ENCODE results near the gene NBPF4. TPM values are rescaled to one million over a fixed set of nuclear protein-coding genes. Genes with fewer than 3 reads are reported as not detected.
"Not testable (repeated sequence)": the region's sequence is repeated elsewhere in the genome, so short reads cannot be mapped to it uniquely, and the experiment has no call there.

The NBPF4 gene
- polyA plus RNA-seq, 1 donor = not detected

DNA sequence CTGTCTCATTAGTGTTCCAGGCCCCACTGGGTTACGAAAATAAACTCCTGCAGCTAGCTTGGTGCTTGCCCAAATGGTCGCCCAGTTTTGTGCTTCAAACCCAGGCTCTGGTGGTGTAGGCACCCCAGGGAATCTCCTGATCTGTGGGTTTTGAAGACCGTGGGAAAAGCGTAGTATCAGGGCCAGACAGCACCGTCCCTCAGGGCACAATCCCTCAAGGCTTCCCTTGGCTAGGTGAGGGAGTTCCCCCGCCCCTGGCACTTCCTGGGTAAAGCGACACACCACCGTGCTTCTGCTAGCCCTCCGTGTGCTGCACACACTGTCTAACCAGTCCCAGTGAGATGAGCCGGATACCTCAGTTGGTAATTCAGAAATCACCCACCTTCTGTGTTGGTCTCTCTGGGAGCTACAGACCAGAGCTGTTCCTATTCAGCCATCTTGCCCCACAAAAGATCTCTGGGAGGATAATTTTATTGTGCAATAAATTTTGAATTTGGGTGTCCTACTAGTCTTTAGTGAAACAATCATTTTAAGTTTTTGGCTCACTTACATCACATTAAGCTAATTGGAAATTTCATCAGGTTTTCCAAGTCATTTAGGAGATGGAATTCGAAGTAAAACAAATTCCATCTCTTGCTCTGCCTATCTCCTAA is 34.3 kb downstream of the NBPF4 start:
- no peaks in the 10 kb centered on the region for H3K9me3 ChIP-seq (ENCODE audit: control insufficient read depth, low read depth, low read length)
- no peaks in the 10 kb centered on the region for H3K36me3 ChIP-seq (ENCODE audit: control insufficient read depth, insufficient read depth, low read length)
- WGBS (ENCODE audit: insufficient coverage, low lambda C conversion rate) = no CpG with 5 or more reads among the region's 11 CpGs
- no peaks in the 10 kb centered on the region for H3K4me1 ChIP-seq (ENCODE audit: control insufficient read depth, insufficient read depth, low read length)
- H3K27me3 ChIP-seq (ENCODE audit: control insufficient read depth, insufficient read depth, low read length) = peaks cover 10% of the 10 kb centered on the region
- no peak overlapping the region for H3K4me3 ChIP-seq (ENCODE audit: low read length)
- no peak for DNase-seq
- H3K27ac ChIP-seq (ENCODE audit: low read length) = no peak overlapping the region

- H3K9me3 ChIP-seq (ENCODE audit: control insufficient read depth, low read depth, low read length) = no peaks in the 10 kb centered on the region
- H3K36me3 ChIP-seq (ENCODE audit: control insufficient read depth, insufficient read depth, low read length) = no peaks in the 10 kb centered on the region
- H3K27me3 ChIP-seq (ENCODE audit: control insufficient read depth, insufficient read depth, low read length) = peaks cover 10% of the 10 kb centered on the region
- no CpG with 5 or more reads among the region's 11 CpGs for whole genome bisulfite sequencing (ENCODE audit: insufficient coverage, low lambda C conversion rate)
- H3K4me3 ChIP-seq (ENCODE audit: low read length) = no peak overlapping the region
- no peaks in the 10 kb centered on the region for H3K4me1 ChIP-seq (ENCODE audit: control insufficient read depth, insufficient read depth, low read length)
- no peak for DNase-seq
- no peak overlapping the region for H3K27ac ChIP-seq (ENCODE audit: low read length)
Measured at GRCh38 chr1:108208724-108209446, 35.0 kb downstream of the NBPF4 start.

- WGBS (ENCODE audit: insufficient coverage, low lambda C conversion rate) = no CpG with 5 or more reads among the region's 3 CpGs
- H3K9me3 ChIP-seq (ENCODE audit: control insufficient read depth, low read depth, low read length); H3K27me3 ChIP-seq (ENCODE audit: control insufficient read depth, insufficient read depth, low read length); H3K36me3 ChIP-seq (ENCODE audit: control insufficient read depth, insufficient read depth, low read length); H3K4me1 ChIP-seq (ENCODE audit: control insufficient read depth, insufficient read depth, low read length); H3K4me3 ChIP-seq (ENCODE audit: low read length); DNase-seq; H3K27ac ChIP-seq (ENCODE audit: low read length): not testable (repeated sequence)
Measured at GRCh38 chr1:108203582-108203981, 40.3 kb downstream of the NBPF4 start.

GRCh38 chr1:108201687-108202086 is 42.2 kb downstream of the NBPF4 start:
- 83% methylated on average over 2 of the region's 5 CpGs for WGBS (ENCODE audit: insufficient coverage, low lambda C conversion rate)
- Histone ChIP-seq H3K27me3 (ENCODE audit: control insufficient read depth, insufficient read depth, low read length) (no peaks in the 10 kb centered on the region), H3K4me1 (ENCODE audit: control insufficient read depth, insufficient read depth, low read length) (peaks cover 4% of the 10 kb centered on the region)

DNA sequence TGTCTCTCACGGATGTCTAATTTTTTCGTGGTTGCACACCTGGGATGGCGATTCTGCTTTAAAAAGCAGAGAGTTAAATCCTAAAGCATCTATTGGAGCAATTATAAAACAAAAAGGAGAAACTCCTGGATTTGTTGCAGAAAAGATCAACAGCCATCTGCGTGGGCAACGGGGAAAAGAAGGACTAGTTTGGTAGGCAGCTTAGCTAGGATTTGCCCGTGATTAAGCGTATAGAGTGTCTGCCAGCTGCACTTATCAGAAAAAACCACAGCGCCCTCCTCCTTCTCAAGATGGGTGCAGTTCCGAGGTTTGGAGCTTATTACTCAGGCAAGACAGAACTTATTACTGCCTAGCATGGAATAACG is 43.2 kb downstream of the NBPF4 start:
- H3K9me3 ChIP-seq (ENCODE audit: control insufficient read depth, low read depth, low read length) = peaks cover 3% of the 10 kb centered on the region
- peak overlapping the region; percentile 83 for H3K4me3 ChIP-seq (ENCODE audit: low read length)
- peak; percentile 14 to 62 for DNase-seq
- no CpG with 5 or more reads among the region's 10 CpGs for WGBS (ENCODE audit: insufficient coverage, low lambda C conversion rate)
- peaks cover 4% of the 10 kb centered on the region for H3K4me1 ChIP-seq (ENCODE audit: control insufficient read depth, insufficient read depth, low read length)
- H3K27me3 ChIP-seq (ENCODE audit: control insufficient read depth, insufficient read depth, low read length) = no peaks in the 10 kb centered on the region
- peaks cover 7% of the 10 kb centered on the region for H3K36me3 ChIP-seq (ENCODE audit: control insufficient read depth, insufficient read depth, low read length)
- H3K27ac ChIP-seq (ENCODE audit: low read length) = peak overlapping the region; percentile 80

More at GRCh38 chr1:108201687-108202086, 42.2 kb downstream of the NBPF4 start:
- no peaks in the 10 kb centered on the region for H3K9me3 ChIP-seq (ENCODE audit: control insufficient read depth, low read depth, low read length)
- H3K4me3 ChIP-seq (ENCODE audit: low read length) = no peak overlapping the region
- H3K27ac ChIP-seq (ENCODE audit: low read length) = no peak overlapping the region
- DNase-seq = no peak
- peaks cover 3% of the 10 kb centered on the region for H3K36me3 ChIP-seq (ENCODE audit: control insufficient read depth, insufficient read depth, low read length)

DNA sequence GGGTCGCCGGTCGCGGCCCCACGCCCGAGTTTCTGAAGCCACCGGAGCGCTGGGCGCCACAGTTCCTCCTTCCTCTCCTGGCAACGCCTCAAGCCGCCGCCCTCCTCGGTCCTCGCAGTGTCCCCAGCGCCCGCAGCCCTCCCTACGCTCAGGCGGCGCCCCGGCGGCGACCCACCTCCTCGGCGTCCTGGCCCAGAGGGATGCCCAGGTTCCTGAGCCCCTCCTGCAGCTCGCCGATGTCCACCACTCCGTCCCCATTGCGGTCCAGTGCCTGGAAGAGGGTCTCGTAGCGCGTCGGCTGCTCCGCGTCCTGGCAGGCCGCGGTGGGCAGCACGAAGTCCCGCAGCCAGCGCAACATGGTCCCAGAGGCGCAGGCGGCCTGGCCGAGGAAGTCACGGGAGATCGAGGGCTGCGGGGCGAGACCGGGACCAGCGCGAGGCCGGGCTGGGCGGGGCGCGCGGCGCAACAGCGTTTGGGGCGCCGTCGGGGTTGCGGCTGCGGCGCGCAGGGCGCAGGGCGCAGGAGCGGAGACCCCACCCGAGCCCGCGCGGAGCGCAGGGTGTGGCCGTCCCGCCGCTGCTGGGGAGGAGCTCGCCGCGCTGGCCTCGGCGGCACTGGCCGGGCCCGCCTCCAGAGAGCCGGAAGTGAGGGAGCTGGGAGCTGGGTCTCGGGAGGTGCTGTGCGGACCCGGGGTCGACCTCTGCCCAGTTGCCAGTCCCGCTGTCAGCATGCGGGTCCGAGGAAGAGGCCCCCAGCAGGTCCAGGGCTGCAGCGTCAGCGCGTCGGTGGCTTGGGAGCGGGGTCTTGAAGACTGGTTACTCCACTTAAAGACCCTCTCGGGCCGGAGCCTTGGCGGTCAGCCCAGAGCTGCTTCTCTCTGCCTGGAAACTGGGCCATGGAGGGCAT is 43.8 kb downstream of the NBPF4 start, which contains the start of gene SLC25A24:
TSS of gene SLC25A24 (minus strand) at position 563 of the 906 bp plus-strand sequence. CDS start at position 358, 205 bp downstream.
- peak; percentile 82 to 91 for DNase-seq
- H3K4me3 ChIP-seq (ENCODE audit: low read length) = peak within 1 kb of the TSS; percentile 83
- H3K36me3 ChIP-seq (ENCODE audit: control insufficient read depth, insufficient read depth, low read length) = peaks cover 12% of the 10 kb centered on the region
- no CpG with 5 or more reads among the region's 97 CpGs for WGBS (ENCODE audit: insufficient coverage, low lambda C conversion rate)
- peaks cover 5% of the 10 kb centered on the region for H3K9me3 ChIP-seq (ENCODE audit: control insufficient read depth, low read depth, low read length)
- H3K4me1 ChIP-seq (ENCODE audit: control insufficient read depth, insufficient read depth, low read length) = peaks cover 4% of the 10 kb centered on the region
- H3K27ac ChIP-seq (ENCODE audit: low read length) = peak within 1 kb of the TSS; percentile 92
- no peaks in the 10 kb centered on the region for H3K27me3 ChIP-seq (ENCODE audit: control insufficient read depth, insufficient read depth, low read length)

- peaks cover 8% of the 10 kb centered on the region for H3K9me3 ChIP-seq (ENCODE audit: control insufficient read depth, low read depth, low read length)
- no peaks in the 10 kb centered on the region for H3K27me3 ChIP-seq (ENCODE audit: control insufficient read depth, insufficient read depth, low read length)
- WGBS (ENCODE audit: insufficient coverage, low lambda C conversion rate) = 20% methylated on average over 1 of the region's 9 CpGs
- peak overlapping the region; percentile 92 for H3K27ac ChIP-seq (ENCODE audit: low read length)
- peaks cover 4% of the 10 kb centered on the region for H3K4me1 ChIP-seq (ENCODE audit: control insufficient read depth, insufficient read depth, low read length)
- DNase-seq = peak; percentile 62 to 85
- peak overlapping the region; percentile 83 for H3K4me3 ChIP-seq (ENCODE audit: low read length)
- peaks cover 17% of the 10 kb centered on the region for H3K36me3 ChIP-seq (ENCODE audit: control insufficient read depth, insufficient read depth, low read length)
Measured at GRCh38 chr1:108199201-108199691, 44.6 kb downstream of the NBPF4 start.

DNA sequence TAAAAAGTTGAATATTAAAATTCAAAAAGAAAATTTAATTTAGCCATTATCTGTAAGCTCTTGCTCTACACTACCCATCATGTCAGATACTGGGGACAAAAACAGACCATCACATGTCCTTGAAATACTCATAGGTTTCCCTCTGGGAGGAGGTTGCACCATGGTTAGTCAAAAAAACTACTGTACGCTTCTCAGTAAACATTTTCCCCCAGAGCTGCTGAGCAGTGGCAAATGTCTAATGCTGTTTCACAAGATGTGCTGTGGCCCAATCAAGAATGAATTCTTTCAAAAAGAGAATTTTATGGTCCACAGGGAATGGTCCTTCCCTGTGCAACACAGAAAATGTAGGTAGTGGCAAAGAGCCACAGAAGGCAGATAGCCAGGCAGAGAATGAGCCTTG is 49.8 kb downstream of the NBPF4 start:
- H3K36me3 ChIP-seq (ENCODE audit: control insufficient read depth, insufficient read depth, low read length) = peaks cover 20% of the 10 kb centered on the region
- H3K27ac ChIP-seq (ENCODE audit: low read length) = no peak overlapping the region
- peaks cover 17% of the 10 kb centered on the region for H3K9me3 ChIP-seq (ENCODE audit: control insufficient read depth, low read depth, low read length)
- WGBS (ENCODE audit: insufficient coverage, low lambda C conversion rate) = no CpG with 5 or more reads among the region's 1 CpG
- no peak for DNase-seq
- no peak overlapping the region for H3K4me3 ChIP-seq (ENCODE audit: low read length)
- H3K27me3 ChIP-seq (ENCODE audit: control insufficient read depth, insufficient read depth, low read length) = no peaks in the 10 kb centered on the region
- no peaks in the 10 kb centered on the region for H3K4me1 ChIP-seq (ENCODE audit: control insufficient read depth, insufficient read depth, low read length)

DNA sequence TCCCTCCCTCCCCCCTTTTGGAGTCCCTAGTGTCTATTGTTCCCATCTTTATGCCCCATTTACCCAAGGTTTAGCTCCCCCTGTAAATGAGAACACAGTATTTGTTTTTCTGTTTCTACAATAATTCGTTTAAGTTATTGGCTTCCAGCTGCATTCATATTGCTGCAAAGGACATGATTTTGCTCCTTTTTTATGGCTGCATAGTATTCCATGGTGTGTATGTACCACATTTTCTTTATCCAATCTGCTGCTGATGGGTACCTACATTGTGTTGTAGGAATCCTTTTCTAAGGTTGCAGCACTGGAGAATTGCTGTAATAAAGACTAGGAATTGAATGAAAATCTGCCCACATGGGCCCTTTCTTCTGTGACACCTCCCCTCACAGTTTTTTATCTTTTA is 50.5 kb downstream of the NBPF4 start:
- no peak overlapping the region for H3K4me3 ChIP-seq (ENCODE audit: low read length)
- no CpG with 5 or more reads among the region's 1 CpG for whole genome bisulfite sequencing (ENCODE audit: insufficient coverage, low lambda C conversion rate)
- peaks cover 17% of the 10 kb centered on the region for H3K9me3 ChIP-seq (ENCODE audit: control insufficient read depth, low read depth, low read length)
- no peaks in the 10 kb centered on the region for H3K27me3 ChIP-seq (ENCODE audit: control insufficient read depth, insufficient read depth, low read length)
- no peaks in the 10 kb centered on the region for H3K4me1 ChIP-seq (ENCODE audit: control insufficient read depth, insufficient read depth, low read length)
- H3K36me3 ChIP-seq (ENCODE audit: control insufficient read depth, insufficient read depth, low read length) = peaks cover 26% of the 10 kb centered on the region
- DNase-seq = no peak
- no peak overlapping the region for H3K27ac ChIP-seq (ENCODE audit: low read length)

GRCh38 chr1:108192581-108192980 is 51.3 kb downstream of the NBPF4 start:
- no CpG with 5 or more reads among the region's 28 CpGs for WGBS (ENCODE audit: insufficient coverage, low lambda C conversion rate)

More at GRCh38 chr1:108192581-108192980, 51.3 kb downstream of the NBPF4 start:
- no peaks in the 10 kb centered on the region for H3K27me3 ChIP-seq (ENCODE audit: control insufficient read depth, insufficient read depth, low read length)
- H3K4me1 ChIP-seq (ENCODE audit: control insufficient read depth, insufficient read depth, low read length) = no peaks in the 10 kb centered on the region
- H3K4me3 ChIP-seq (ENCODE audit: low read length) = no peak overlapping the region
- no peak overlapping the region for H3K27ac ChIP-seq (ENCODE audit: low read length)
- no peak for DNase-seq
- peaks cover 26% of the 10 kb centered on the region for H3K36me3 ChIP-seq (ENCODE audit: control insufficient read depth, insufficient read depth, low read length)
- H3K9me3 ChIP-seq (ENCODE audit: control insufficient read depth, low read depth, low read length) = peaks cover 17% of the 10 kb centered on the region

Measured in large intestine (tissue), 3 donors.